Stimulated activated CD8-positive, alpha-beta memory T cell treated with anti-CD3 and anti-CD28 coated beads, Interleukin-15, amount 100 ng/mL, for 48 hours (primary cell): ENCODE data around the gene ATP6V1G3.
"Not testable (repeated sequence)": the region's sequence is repeated elsewhere in the genome, so short reads cannot be mapped to it uniquely, and the experiment has no call there.

Experiments
- DNase-seq, 2 donors: peaks; one replicate each; pipeline ENCODE4 v3.0.0-alpha.2; 2020; ENCODE audit warnings: low read depth in 2 of 2

Gene ATP6V1G3

DNA sequence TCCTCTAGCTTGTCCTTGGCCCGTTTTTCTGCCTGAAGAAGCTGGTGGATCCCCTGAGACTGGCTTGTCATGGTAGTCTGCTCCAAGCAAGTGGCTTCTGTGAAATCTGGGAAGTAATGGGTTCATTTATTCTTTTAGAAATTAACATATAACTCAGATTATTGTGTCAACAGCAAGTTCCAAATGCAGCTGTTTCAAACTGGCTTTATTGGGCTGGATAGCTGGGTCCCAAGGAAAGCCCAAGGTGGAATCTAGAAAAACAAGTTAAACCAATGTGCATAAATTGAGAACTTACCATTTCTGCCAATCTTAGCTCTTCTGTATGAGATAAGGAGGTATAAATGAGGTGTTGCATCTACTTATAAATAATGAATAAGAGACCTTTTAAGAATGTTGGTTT, at the start of gene ATP6V1G3:
Gene ATP6V1G3 (minus strand): TSS at position 101 of the 400 bp plus-strand sequence. CDS start 30 bp downstream, at position 71.
- no peak for DNase-seq

GRCh38 chr1:198588845-198589244, 48.4 kb upstream of the ATP6V1G3 start:
- DNase-seq: no peak

DNA sequence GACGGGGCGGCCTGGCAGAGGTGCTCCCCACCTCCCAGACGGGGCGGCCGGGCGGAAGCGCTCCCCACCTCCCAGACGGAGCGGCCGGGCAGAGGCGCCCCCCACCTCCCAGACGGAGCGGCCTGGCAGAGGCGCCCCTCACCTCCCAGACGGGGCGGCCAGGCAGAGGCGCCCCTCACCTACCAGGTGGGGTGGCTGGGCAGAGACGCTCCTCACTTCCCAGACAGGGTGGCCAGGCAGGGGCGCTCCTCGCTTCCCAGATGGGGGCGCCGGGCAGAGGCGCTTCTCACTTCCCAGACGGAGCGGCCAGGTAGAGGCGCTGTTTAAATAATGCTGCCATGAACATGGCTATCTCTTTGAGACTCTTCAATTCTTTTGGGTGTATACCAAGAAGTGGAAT, 43.7 kb upstream of the ATP6V1G3 start:
- no peak for DNase-seq

DNA sequence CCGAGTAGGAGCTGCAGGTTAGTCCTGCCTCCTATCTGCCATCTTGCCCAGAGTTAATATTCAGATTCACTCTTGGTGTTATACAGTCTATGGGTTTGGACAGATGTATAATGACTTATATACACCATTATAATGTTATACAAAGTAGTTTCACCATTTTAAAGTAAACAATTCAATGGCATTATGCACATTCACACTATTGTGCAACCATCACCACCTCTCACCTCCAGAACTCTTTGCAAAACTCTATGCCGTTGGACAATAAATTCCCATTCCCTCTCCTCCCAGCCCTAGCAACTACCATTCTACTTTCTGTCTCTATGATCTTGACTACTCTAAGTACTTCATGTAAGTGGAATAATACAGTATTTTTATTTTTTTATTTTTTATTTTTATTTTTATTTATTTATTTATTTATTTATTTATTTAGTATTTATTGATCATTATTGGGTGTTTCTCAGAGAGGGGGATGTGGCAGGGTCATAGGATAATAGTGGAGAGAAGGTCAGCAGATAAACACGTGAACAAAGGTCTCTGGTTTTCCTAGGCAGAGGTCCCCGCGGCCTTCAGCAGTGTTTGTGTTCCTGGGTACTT, 42.8 kb upstream of the ATP6V1G3 start:
- DNase-seq: not testable (repeated sequence)

DNA sequence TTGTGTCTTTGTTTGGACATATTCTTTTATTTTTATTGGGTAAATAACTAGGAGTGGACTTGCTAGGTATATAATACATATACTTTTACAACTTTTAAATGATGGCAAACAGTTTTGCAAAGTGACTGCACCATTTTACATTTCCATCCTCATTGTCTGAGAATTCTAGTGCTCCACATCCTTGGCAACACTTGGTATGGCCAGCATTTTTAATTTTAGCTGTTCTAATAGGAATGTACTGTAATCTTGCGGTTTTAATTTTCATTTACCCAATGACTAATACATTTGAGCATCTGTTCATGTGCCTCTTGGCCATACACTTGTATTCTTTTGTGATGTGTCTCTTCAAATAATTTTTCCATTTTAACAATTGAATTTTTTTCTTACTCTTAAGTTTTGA, 37.0 kb upstream of the ATP6V1G3 start:
- no peak for DNase-seq

DNA sequence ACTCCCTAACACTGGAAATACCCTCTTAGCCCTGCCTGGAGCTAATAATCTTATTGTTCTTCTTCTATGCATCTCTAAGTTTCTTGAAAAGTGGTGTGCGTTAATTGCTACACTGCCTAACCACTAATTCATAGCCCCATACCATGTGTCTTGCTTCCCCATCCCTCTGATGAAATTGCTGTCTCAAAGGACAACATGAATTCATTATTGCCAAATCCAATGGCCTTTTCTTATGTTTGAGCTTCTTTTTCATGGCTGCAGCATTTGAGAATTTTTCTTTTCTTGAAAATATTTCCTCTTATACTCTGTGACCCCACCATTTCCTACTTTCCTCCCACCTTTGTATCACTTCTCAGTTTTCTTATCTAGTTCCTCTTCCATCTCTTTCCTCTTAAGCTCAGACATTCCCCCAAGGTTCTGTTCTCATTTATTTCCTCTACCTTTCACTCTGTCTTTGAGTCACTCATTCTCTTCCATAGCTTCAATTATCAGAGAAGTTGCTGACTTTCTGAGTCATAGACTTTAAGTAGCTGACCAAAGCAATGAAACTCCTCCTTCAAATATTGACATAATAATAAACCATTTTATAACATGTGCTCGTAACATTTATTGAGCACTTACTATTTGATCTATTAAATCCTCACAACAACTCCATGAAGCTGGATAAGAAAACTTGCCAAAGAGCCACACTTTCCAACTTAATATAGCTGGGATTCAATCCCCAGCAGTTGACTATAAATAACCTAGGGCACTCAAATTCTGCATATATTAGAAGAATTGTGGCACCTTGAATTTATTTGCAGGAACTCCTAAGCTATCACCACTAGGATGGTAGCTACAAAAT, 35.5 kb upstream of the ATP6V1G3 start:
- no peak for DNase-seq

DNA sequence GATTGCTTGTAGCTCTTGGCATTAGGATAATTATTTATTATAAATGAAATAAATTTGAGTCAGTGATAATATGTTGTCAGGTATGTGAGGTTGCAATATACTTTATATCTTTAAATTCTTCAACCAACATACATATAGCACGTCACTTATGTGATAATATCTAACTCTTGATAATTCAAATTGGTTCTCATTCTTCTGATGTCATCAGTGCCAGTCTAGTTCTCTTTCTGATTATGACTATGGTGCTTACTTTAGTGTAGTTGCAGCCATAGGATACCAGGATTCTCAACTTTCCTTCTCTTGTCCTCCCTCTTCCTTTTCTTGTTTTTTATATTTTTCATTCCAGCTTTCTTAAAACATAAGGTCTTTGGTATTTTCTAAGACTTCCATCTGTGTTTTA, 34.8 kb upstream of the ATP6V1G3 start:
- no peak for DNase-seq

GRCh38 chr1:198574325-198574724, 33.8 kb upstream of the ATP6V1G3 start:
- no peak for DNase-seq

DNA sequence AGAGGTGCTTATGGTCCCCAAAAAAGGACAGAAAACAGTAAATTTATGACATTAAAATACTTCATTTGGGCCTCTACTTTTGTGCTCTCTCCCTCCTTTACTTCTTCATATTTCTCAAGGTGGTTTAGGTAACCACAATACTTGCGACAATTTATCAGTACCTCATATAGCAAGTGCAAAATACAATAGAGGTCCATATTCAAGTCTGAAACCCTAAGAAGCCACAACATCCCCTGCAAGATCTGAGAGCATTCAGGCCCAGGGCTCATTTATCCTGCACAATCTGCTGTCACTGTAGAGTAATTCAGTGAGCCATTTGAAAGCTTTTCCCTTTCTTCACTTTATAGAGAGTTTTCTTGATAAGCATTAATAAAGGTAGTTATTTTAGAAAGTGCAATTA, 24.2 kb upstream of the ATP6V1G3 start:
- DNase-seq: no peak

- no peak for DNase-seq
These were observed 23.7 kb upstream of the ATP6V1G3 start for GRCh38 chr1:198564157-198564556.

GRCh38 chr1:198563583-198563982, 23.1 kb upstream of the ATP6V1G3 start:
- DNase-seq: no peak

- no peak for DNase-seq
These were observed 19.7 kb upstream of the ATP6V1G3 start for GRCh38 chr1:198560161-198560560.

DNA sequence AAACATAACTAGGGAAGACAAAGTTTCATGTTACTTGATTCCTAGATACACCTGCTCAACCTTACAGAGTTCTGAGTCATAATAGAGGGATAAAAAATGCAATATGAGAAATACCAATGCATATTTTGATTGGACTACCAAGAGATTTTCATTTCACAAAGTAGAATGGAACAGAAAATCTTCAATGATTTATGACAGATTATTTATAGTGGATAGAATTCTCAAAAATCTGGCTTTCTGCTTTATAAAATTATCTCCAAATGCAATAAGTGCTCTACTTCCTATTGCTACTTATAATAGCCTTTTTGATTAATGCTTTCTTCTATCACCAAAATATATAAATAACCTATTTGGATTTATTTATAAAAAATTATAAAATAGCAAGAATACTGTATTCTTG, 18.9 kb upstream of the ATP6V1G3 start:
- no peak for DNase-seq

DNA sequence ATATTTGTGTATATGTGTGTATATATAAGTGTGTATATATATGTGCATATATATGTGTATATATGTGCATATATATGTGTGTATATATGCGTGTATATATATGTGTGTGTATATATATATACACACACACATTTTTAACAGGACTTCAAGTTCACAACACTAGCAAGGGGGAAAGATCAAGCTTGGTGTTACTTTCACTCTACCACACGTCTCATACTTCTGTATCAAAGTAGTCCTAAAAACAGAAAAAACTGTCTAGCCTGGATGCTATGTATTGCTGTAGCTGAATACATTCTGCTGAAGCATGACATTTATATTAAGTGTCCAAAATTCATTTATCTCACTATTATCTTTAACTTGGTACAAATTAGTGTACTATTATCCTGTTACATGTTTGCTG, 17.9 kb upstream of the ATP6V1G3 start:
- no peak for DNase-seq

DNA sequence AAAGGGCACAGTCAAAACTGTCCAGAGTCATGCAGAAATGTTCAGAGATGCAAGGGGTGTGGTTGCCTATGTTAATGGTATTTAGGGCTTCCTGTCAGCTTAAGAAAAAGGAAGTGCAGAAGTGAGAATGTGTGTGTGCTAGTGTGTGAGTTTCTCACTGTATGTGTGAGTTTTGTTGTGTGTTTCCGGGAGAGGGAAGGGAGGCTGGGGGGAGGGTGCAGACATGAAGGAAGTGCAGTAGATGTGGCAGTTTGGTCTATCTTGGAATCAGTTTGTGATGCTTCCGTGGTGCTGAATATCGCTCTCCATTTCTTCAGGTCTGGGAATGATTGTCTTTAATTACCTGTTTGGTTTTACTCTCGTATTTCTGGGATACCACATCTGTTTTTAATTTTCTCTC, 16.5 kb upstream of the ATP6V1G3 start:
- DNase-seq: peak; percentile 22 to 27

DNA sequence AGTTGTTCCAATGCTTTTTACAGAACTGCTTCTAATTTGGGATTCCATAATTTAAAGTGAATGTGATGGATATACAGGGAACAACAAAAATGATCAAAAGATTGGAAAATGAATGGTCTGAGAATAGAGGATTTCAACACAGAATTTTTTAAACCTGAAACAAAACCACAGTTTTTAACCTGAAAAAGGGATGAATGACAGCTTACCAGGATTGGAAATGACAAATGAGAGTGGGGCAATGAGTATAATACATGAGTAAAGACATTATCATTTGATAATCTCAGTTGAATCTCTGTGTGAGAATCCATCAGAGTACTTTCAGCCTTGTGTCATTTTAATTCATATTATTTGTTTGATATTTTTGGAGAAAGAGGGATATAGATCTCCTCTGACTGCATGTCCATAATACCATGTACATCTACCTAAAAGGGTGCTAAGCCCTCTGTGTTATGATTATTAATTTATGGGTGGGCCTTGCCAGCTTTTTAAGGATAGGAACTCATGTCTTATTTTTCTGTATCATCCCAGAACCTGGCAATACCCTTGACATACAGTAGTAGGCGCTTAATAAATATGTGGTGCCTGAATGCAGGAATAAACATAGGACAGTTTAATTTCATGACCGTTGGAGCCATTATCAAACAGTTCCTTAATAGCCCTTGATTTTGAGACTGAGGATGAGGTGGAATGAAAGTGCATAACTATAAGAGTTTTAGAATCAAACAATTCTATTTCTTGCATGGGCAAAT, 12.4 kb upstream of the ATP6V1G3 start:
- DNase-seq: no peak

GRCh38 chr1:198550941-198551524, 10.6 kb upstream of the ATP6V1G3 start:
- DNase-seq: no peak

GRCh38 chr1:198549866-198550265, 9.4 kb upstream of the ATP6V1G3 start:
- DNase-seq: no peak

DNA sequence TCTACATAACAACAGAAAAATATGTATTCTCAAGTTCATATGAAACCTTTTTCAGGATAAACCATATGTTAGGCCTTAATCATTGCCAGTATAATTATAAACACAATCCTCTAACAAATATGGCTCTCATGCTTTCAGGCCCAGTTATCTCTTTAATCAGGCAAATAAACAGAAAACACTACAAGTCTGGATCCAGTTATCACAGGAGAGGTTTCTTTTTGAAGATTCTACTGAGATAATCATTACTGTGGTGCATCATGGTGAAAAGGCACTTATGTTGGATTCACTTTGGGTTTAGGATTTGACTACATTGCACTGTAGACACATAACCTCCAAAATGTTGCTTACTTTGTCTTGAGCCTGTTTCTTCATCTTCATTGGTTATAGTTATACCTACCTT, 8.4 kb upstream of the ATP6V1G3 start:
- no peak for DNase-seq

- DNase-seq: no peak
These were observed 4.7 kb upstream of the ATP6V1G3 start for GRCh38 chr1:198545156-198545555.

- no peak for DNase-seq
These were observed 3.8 kb upstream of the ATP6V1G3 start for GRCh38 chr1:198544265-198544664.

DNA sequence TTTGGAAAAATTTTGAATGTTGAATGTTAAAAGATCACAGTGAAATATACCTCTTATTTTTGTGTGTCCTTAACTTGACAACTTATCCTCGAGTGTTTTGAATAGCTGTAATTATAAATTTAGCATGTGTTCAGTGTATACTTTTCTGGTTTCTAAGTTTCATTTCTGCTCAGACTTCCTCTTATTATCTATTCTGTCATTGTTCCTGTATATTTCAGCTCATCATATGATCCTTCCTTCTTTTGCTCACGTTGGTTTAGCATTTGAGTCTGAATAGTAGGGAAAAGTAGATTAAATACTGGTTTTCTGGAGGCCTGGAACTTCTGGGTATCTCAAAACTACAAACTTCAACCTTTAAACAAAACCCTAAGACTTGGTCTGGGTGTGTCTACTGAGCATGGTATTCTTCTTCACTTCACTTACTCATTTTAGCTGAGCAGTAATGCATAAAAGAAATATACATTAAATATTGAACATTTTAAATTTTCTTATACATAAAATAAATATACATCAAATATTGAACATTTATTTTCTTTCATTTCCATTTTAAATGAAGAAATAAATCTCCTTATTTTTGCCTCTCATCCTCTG, 3.3 kb upstream of the ATP6V1G3 start:
- no peak for DNase-seq
